HEK293 (cell line): Measurements from ENCODE around the gene BTRC.

Experiments used
- CTCF ChIP-seq: fragments of 450-650 bp; formaldehyde crosslinking; IDR thresholded peaks from 2 replicates; pipeline ENCODE4 v1.5.1; 2016; ENCODE audit warnings: missing biosample characterization, missing genetic modification characterization
- OVOL3 ChIP-seq: fragments of 450-650 bp; formaldehyde crosslinking; IDR thresholded peaks from 2 replicates; pipeline ENCODE4 v1.5.1; 2016; ENCODE audit warnings: missing biosample characterization, missing genetic modification characterization
- PATZ1 ChIP-seq: fragments of 450-650 bp; formaldehyde crosslinking; IDR thresholded peaks from 2 replicates; pipeline ENCODE4 v1.5.1; 2016; ENCODE audit warnings: missing biosample characterization, missing genetic modification characterization
- PBX3 ChIP-seq: sonication (generic); formaldehyde crosslinking; IDR thresholded peaks from 2 replicates; pipeline ENCODE4 v1.8.1; 2022; ENCODE audit warnings: mild to moderate bottlenecking, moderate library complexity, missing genetic modification reagents
- RBAK ChIP-seq: fragments of 450-650 bp; formaldehyde crosslinking; IDR thresholded peaks from 2 replicates; pipeline ENCODE4 v1.5.1; 2016; ENCODE audit warnings: missing biosample characterization, missing genetic modification characterization
- TCF7L2 ChIP-seq: IDR thresholded peaks from 2 replicates; pipeline ENCODE4 v1.6.1; 2011; ENCODE audit warnings: low read depth, mild to moderate bottlenecking, inconsistent platforms, low read length, moderate library complexity, borderline replicate concordance
- ZBTB44 ChIP-seq: fragments of 450-650 bp; IDR thresholded peaks from 2 replicates; pipeline ENCODE4 v1.5.1; 2018; ENCODE audit warnings: missing biosample characterization, mild to moderate bottlenecking, missing genetic modification characterization
- ZBTB8A ChIP-seq: fragments of 450-650 bp; formaldehyde crosslinking; IDR thresholded peaks from 2 replicates; pipeline ENCODE4 v1.5.1; 2016; ENCODE audit warnings: missing biosample characterization, missing genetic modification characterization
- ZNF121 ChIP-seq: fragments of 450-650 bp; formaldehyde crosslinking; IDR thresholded peaks from 2 replicates; pipeline ENCODE4 v1.5.1; 2016; ENCODE audit warnings: missing biosample characterization, missing genetic modification characterization
- ZNF404 ChIP-seq: fragments of 450-650 bp; formaldehyde crosslinking; IDR thresholded peaks from 2 replicates; pipeline ENCODE4 v1.5.1; 2017; ENCODE audit warnings: missing biosample characterization, missing genetic modification characterization
- ZNF416 ChIP-seq: fragments of 450-650 bp; formaldehyde crosslinking; IDR thresholded peaks from 2 replicates; pipeline ENCODE4 v1.5.1; 2016; ENCODE audit warnings: missing biosample characterization, missing genetic modification characterization
- ZNF530 ChIP-seq: fragments of 450-650 bp; formaldehyde crosslinking; IDR thresholded peaks from 2 replicates; pipeline ENCODE4 v1.5.1; 2016; ENCODE audit warnings: low read depth, missing biosample characterization, missing genetic modification characterization

- TF ChIP-seq ZNF530, result no peak
- TF ChIP-seq ZBTB8A (tag by site-specific recombination), result no peak
- TF ChIP-seq OVOL3 (tag by site-specific recombination), result no peak
- no peak for TF ChIP-seq RBAK (tag by site-specific recombination)
- TF ChIP-seq TCF7L2, result no peak
- TF ChIP-seq ZNF121 (tag by site-specific recombination), result no peak
- no peak for TF ChIP-seq ZNF416 (tag by site-specific recombination)
- TF ChIP-seq CTCF (tag by site-specific recombination), result no peak
- TF ChIP-seq PATZ1 (tag by site-specific recombination), result no peak
- no peak for TF ChIP-seq ZBTB44 (tag by site-specific recombination)
- TF ChIP-seq ZNF404 (tag by site-specific recombination), result no peak
- TF ChIP-seq PBX3 (CRISPR knock-in tag), result no peak
Measured at GRCh38 chr10:101464082-101464481, 110.1 kb downstream of the BTRC start.
